ENCODE data around the gene HOXB3.

GRCh38 chr17:48540213-48540612 is 49.8 kb downstream of the HOXB3 start:
- no peak for TF ChIP-seq POLR2A (IDR thresholded peaks at IDR 0.05)
- TF ChIP-seq, protein P1, sequence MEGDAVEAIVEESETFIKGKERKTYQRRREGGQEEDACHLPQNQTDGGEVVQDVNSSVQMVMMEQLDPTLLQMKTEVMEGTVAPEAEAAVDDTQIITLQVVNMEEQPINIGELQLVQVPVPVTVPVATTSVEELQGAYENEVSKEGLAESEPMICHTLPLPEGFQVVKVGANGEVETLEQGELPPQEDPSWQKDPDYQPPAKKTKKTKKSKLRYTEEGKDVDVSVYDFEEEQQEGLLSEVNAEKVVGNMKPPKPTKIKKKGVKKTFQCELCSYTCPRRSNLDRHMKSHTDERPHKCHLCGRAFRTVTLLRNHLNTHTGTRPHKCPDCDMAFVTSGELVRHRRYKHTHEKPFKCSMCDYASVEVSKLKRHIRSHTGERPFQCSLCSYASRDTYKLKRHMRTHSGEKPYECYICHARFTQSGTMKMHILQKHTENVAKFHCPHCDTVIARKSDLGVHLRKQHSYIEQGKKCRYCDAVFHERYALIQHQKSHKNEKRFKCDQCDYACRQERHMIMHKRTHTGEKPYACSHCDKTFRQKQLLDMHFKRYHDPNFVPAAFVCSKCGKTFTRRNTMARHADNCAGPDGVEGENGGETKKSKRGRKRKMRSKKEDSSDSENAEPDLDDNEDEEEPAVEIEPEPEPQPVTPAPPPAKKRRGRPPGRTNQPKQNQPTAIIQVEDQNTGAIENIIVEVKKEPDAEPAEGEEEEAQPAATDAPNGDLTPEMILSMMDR (IDR thresholded peaks at IDR 0.05 in 8 of 11, conservative IDR thresholded peaks at IDR 0.05 in 3 of 11) = no peak
- no peak for TF ChIP-seq POLR2AphosphoS5 (IDR thresholded peaks at IDR 0.05)

Data from spleen (tissue), 7 donors.